Astrocyte (in vitro differentiated cells and primary cell): Measurements from ENCODE around the gene AKAP13. TPM values are rescaled to one million over a fixed set of nuclear protein-coding genes. Genes with fewer than 3 reads are reported as not detected.
A peak's percentile ranks its signal among the peaks of the same experiment; 100 is the strongest.

Experiments used
- DNase-seq: peaks from one replicate; pipeline ENCODE4 v3.0.0-alpha.2; 2010; ENCODE audit warnings: low read depth
- FAIRE-seq: peaks from 2 replicates; lab custom pipeline; 2011; peaks lifted over from hg19 to GRCh38; lab: Jason Lieb, UNC
- H2AFZ ChIP-seq: 2 replicates; pipeline ENCODE4 v1.6.0; 2012; ENCODE audit warnings: low read depth, low read length, inconsistent platforms
- H3K27ac ChIP-seq: 2 replicates; pipeline ENCODE4 v1.5.1; 2011; ENCODE audit warnings: low read depth, low read length, inconsistent platforms
- H3K27me3 ChIP-seq: 2 replicates; pipeline ENCODE4 v1.6.0; 2011; ENCODE audit warnings: low read length, inconsistent platforms; ENCODE audit not compliant: insufficient read depth
- H3K36me3 ChIP-seq: 2 replicates; pipeline ENCODE4 v1.5.1; 2011; ENCODE audit warnings: low read length, inconsistent platforms; ENCODE audit not compliant: insufficient read depth
- H3K4me1 ChIP-seq: 2 replicates; pipeline ENCODE4 v1.5.1; 2011; ENCODE audit warnings: low read length, inconsistent platforms; ENCODE audit not compliant: insufficient read depth
- H3K4me2 ChIP-seq: 2 replicates; pipeline ENCODE4 v1.6.0; 2012; ENCODE audit warnings: low read length, inconsistent platforms
- H3K4me3 ChIP-seq: 2 replicates; pipeline ENCODE4 v1.5.1; 2011; ENCODE audit warnings: low read depth, mild to moderate bottlenecking, low read length, inconsistent platforms; ENCODE audit not compliant: insufficient read depth
- H3K79me2 ChIP-seq: 2 replicates; pipeline ENCODE4 v1.6.0; 2012; ENCODE audit warnings: mild to moderate bottlenecking, low read length, inconsistent platforms; ENCODE audit not compliant: insufficient read depth
- H3K9ac ChIP-seq: 2 replicates; pipeline ENCODE4 v1.6.0; 2012; ENCODE audit warnings: mild to moderate bottlenecking, low read length, inconsistent platforms
- H3K9me3 ChIP-seq: 2 replicates; pipeline ENCODE4 v1.5.1; 2012; ENCODE audit warnings: low read depth, mild to moderate bottlenecking, low read length, inconsistent platforms; ENCODE audit not compliant: insufficient read depth
- H4K20me1 ChIP-seq: 2 replicates; pipeline ENCODE4 v1.6.0; 2012; ENCODE audit warnings: low read length, inconsistent platforms; ENCODE audit not compliant: insufficient read depth
- H3K27ac Mint-ChIP-seq: one replicate; pipeline ENCODE4 v1.8.0; 2021; ENCODE audit warnings: mild to moderate bottlenecking, mixed read lengths; ENCODE audit not compliant: unreplicated experiment
- H3K27me3 Mint-ChIP-seq: one replicate; pipeline ENCODE4 v1.8.0; 2021; ENCODE audit warnings: low read depth, mixed read lengths; ENCODE audit not compliant: unreplicated experiment
- H3K36me3 Mint-ChIP-seq: one replicate; pipeline ENCODE4 v1.8.0; 2021; ENCODE audit warnings: low read depth, mixed read lengths; ENCODE audit not compliant: unreplicated experiment
- H3K4me1 Mint-ChIP-seq: one replicate; pipeline ENCODE4 v1.8.0; 2021; ENCODE audit warnings: low read depth, mixed read lengths; ENCODE audit not compliant: unreplicated experiment
- H3K4me3 Mint-ChIP-seq: one replicate; pipeline ENCODE4 v1.8.0; 2021; ENCODE audit warnings: mild to moderate bottlenecking, moderate library complexity, mixed read lengths; ENCODE audit not compliant: unreplicated experiment
- H3K9me3 Mint-ChIP-seq: one replicate; pipeline ENCODE4 v1.8.0; 2021; ENCODE audit warnings: mild to moderate bottlenecking, mixed read lengths; ENCODE audit not compliant: unreplicated experiment
- CTCF ChIP-seq: IDR thresholded peaks from 2 replicates; pipeline ENCODE4 v1.5.1; 2011; ENCODE audit warnings: low read depth, mild to moderate bottlenecking, inconsistent platforms, low read length, moderate library complexity; ENCODE audit not compliant: insufficient read depth
- EZH2 ChIP-seq: IDR thresholded peaks from 2 replicates; pipeline ENCODE4 v1.6.1; 2012; ENCODE audit warnings: mild to moderate bottlenecking, low read length, inconsistent platforms; ENCODE audit not compliant: insufficient read depth
- total RNA-seq: library from RNA; stranded (reverse); gene quantifications from 2 replicates; pipeline ENCODE4 v1.2.1, GENCODE V29; 2021

AKAP13 gene
- total RNA-seq, 1 donor from 2014 or later = 98.2 TPM

DNA sequence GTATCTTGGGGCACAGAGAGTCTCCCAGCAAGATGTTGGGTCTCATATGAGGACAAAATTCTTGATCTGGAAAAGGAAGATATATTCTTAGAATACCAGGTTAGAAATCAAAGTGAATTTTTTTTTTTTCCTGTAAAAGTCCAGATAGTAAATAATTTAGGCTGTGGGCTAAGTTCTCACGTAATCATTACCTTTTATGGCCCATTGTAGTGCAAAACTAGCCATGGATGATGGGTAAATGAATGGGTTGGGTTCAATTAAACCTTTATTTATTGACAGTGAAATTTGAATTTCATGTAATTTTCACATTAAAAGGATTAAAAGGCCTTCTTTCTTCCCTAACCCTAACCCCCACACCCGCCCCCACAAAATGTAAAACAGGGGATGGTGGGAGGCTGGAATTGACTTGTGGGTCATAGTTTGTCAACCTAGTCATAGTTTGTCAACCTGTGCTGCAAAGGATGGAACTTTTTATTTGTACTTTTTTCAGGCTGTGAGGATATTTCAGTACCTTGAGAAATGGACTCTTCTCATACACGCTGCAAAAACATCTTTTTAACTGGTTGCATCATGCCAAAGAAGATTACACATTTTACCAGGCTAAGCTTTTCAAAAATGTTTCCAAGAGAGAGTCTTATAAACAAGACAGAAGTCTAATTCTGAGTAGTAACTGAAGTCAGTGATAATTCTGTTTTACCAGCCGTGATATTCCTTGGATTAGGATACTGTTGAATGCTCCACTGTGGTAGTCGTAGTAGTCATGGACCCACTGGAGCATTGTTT lies 138.8 kb downstream of the AKAP13 start:
- Histone ChIP-seq H3K9ac (no peak overlapping the region), H3K9me3 (no peaks in the 10 kb centered on the region), H3K27ac (no peak overlapping the region), H2AFZ (no peak overlapping the region), H3K36me3 (no peaks in the 10 kb centered on the region), H4K20me1 (peaks cover 52% of the 10 kb centered on the region), H3K27me3 (no peaks in the 10 kb centered on the region), H3K4me2 (no peak overlapping the region), H3K79me2 (peaks cover 39% of the 10 kb centered on the region), H3K4me3 (no peak overlapping the region), H3K4me1 (no peaks in the 10 kb centered on the region)
- H3K4me1 Mint-ChIP-seq = peaks cover 28% of the 10 kb centered on the region
- no peak for TF ChIP-seq EZH2
- no peak for TF ChIP-seq CTCF
- H3K27ac Mint-ChIP-seq = peak overlapping the region; percentile 62
- FAIRE-seq = no peak
- DNase-seq = no peak
- H3K4me3 Mint-ChIP-seq = no peak overlapping the region
- H3K9me3 Mint-ChIP-seq = no peaks in the 10 kb centered on the region
- H3K27me3 Mint-ChIP-seq = no peaks in the 10 kb centered on the region
- peaks cover 6% of the 10 kb centered on the region for H3K36me3 Mint-ChIP-seq

- TF ChIP-seq CTCF (no peak), EZH2 (no peak)
- Histone ChIP-seq H3K36me3 (no peaks in the 10 kb centered on the region), H3K9ac (no peak overlapping the region), H3K9me3 (no peaks in the 10 kb centered on the region), H2AFZ (no peak overlapping the region), H4K20me1 (peaks cover 40% of the 10 kb centered on the region), H3K4me2 (no peak overlapping the region), H3K79me2 (peaks cover 34% of the 10 kb centered on the region), H3K4me3 (no peak overlapping the region), H3K4me1 (no peaks in the 10 kb centered on the region), H3K27me3 (no peaks in the 10 kb centered on the region), H3K27ac (no peak overlapping the region)
- H3K4me3 Mint-ChIP-seq = no peak overlapping the region
- H3K27me3 Mint-ChIP-seq = no peaks in the 10 kb centered on the region
- FAIRE-seq = no peak
- H3K9me3 Mint-ChIP-seq = no peaks in the 10 kb centered on the region
- H3K36me3 Mint-ChIP-seq = peaks cover 6% of the 10 kb centered on the region
- H3K27ac Mint-ChIP-seq = peak overlapping the region; percentile 10
- peaks cover 21% of the 10 kb centered on the region for H3K4me1 Mint-ChIP-seq
- DNase-seq = no peak
Observed at GRCh38 chr15:85520650-85521049, 140.2 kb downstream of the AKAP13 start.

DNA sequence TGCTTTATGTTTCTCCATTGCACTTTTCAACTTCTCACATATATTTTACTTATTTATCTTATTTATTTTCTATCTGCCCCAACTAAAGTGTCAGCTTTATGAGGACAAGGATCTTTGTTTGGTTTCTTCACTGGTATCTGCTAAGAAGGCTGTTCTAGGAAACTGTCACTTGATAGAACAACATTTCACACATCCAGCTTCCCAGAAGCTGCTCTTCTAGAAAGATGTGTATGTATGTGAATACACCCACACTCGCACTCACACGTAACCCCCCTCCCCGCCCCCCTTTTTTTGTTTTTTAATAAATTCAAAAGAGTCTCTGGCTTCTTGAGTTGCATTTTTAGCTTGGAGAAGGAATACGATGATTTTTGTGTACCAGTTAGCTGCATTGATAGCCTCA lies 143.1 kb downstream of the AKAP13 start:
- H3K27ac ChIP-seq = no peak overlapping the region
- peaks cover 8% of the 10 kb centered on the region for H3K4me1 ChIP-seq
- Mint-ChIP-seq H3K9me3 (no peaks in the 10 kb centered on the region), H3K27me3 (no peaks in the 10 kb centered on the region), H3K4me1 (peaks cover 12% of the 10 kb centered on the region), H3K4me3 (no peak overlapping the region), H3K36me3 (peaks cover 6% of the 10 kb centered on the region), H3K27ac (no peak overlapping the region)
- H3K36me3 ChIP-seq = no peaks in the 10 kb centered on the region
- FAIRE-seq (no peak), DNase-seq (no peak)
- no peaks in the 10 kb centered on the region for H3K27me3 ChIP-seq
- H4K20me1 ChIP-seq = peaks cover 20% of the 10 kb centered on the region
- H3K4me3 ChIP-seq = no peak overlapping the region
- H3K79me2 ChIP-seq = peaks cover 14% of the 10 kb centered on the region
- H2AFZ ChIP-seq = no peak overlapping the region
- no peak overlapping the region for H3K4me2 ChIP-seq
- no peak overlapping the region for H3K9ac ChIP-seq
- no peaks in the 10 kb centered on the region for H3K9me3 ChIP-seq
- TF ChIP-seq CTCF = no peak
- TF ChIP-seq EZH2 = no peak
